Activated naive CD4-positive, alpha-beta T cell treated with anti-CD3 and anti-CD28 coated beads, Interleukin-2, amount 10 ng/mL, durations not matched to agents 7 days and 5 days (primary cell): Measurements from ENCODE around the gene CCDC197.

ENCODE experiments used
- CTCF ChIA-PET: fragments of 350-600 bp; sonication (Branson Sonifier 250); formaldehyde crosslinking; loops from one replicate; lab custom pipeline; 2021; ENCODE audit warnings: antibody characterized with exemption; lab: Charles Lee
- DNase-seq: peaks from one replicate; pipeline ENCODE4 v3.0.0-alpha.2; 2020
- H3K27ac Mint-ChIP-seq: one replicate; pipeline ENCODE4 v1.8.0; 2021; ENCODE audit warnings: mild to moderate bottlenecking, moderate library complexity, mixed read lengths
- H3K27me3 Mint-ChIP-seq: one replicate; pipeline ENCODE4 v1.8.0; 2021; ENCODE audit warnings: mild to moderate bottlenecking, mixed read lengths
- H3K36me3 Mint-ChIP-seq: one replicate; pipeline ENCODE4 v1.8.0; 2021; ENCODE audit warnings: mixed read lengths
- H3K4me1 Mint-ChIP-seq: one replicate; pipeline ENCODE4 v1.8.0; 2021; ENCODE audit warnings: mixed read lengths
- H3K4me3 Mint-ChIP-seq: one replicate; pipeline ENCODE4 v1.8.0; 2021; ENCODE audit warnings: mild to moderate bottlenecking, moderate library complexity, mixed read lengths
- H3K9me3 Mint-ChIP-seq: one replicate; pipeline ENCODE4 v1.8.0; 2021; ENCODE audit warnings: mixed read lengths

Gene CCDC197

DNA sequence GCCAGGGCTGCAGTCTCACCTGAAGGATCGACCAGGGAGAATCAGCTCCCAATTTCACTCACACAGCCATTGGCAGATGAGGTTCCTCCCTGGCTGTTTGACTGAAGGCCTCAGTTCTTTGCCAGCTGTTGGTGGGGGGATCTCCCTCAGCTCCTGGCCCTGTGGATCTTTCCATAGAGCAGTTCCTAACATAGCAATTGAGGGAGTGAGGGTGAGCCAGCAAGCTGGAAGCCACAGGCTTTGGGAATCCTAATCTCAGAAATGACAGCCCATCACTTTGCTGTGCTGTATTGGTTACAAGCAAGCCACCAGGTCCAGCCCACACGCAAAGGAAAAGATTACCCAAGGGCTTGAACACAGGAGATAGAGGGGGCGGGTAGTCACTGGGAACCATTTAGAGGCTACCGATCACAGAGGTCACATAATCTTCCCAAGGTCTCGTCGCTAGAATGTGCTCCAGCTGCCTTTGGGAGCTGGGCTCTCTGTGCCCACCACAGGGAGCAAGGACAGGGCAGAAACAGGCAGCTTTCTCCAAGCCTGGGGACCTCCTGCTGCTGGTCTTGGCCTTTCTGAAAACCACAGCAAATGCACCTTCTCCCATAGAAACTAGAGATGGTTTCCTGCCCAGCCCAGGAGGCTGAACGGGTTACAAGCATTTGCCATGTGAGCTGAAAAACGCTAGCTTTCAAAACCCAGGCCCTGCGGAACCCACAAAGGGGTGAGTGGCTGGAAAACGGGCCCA lies 24.5 kb downstream of the CCDC197 start:
- CTCF ChIA-PET, result interaction anchor here (0.7 to 6.4 kb wide), 12 partner anchors 12 to 159 kb away, joined by 3 to 44 read pairs (median 4); no protein-coding TSS in a partner anchor

GRCh38 chr14:94022532-94023411 lies 25.7 kb downstream of the CCDC197 start:
- no peaks in the 10 kb centered on the region for H3K36me3 Mint-ChIP-seq
- no peaks in the 10 kb centered on the region for H3K9me3 Mint-ChIP-seq
- peaks cover 43% of the 10 kb centered on the region for H3K27me3 Mint-ChIP-seq
- CTCF ChIA-PET, result interaction anchor here (1.0 to 6.4 kb wide), 6 partner anchors 12 to 114 kb away, joined by 3 to 44 read pairs (median 8); no protein-coding TSS in a partner anchor
- peaks cover 58% of the 10 kb centered on the region for H3K4me1 Mint-ChIP-seq
- no peak for DNase-seq
- no peak overlapping the region for H3K4me3 Mint-ChIP-seq
- H3K27ac Mint-ChIP-seq, result peak overlapping the region; percentile 77

More for the DNA sequence above, 24.5 kb downstream of the CCDC197 start:
- Mint-ChIP-seq H3K27ac (peak overlapping the region; percentile 77), H3K27me3 (peaks cover 55% of the 10 kb centered on the region), H3K4me3 (no peak overlapping the region), H3K4me1 (peaks cover 51% of the 10 kb centered on the region), H3K9me3 (no peaks in the 10 kb centered on the region), H3K36me3 (no peaks in the 10 kb centered on the region)
- DNase-seq, result peak; percentile 54

DNA sequence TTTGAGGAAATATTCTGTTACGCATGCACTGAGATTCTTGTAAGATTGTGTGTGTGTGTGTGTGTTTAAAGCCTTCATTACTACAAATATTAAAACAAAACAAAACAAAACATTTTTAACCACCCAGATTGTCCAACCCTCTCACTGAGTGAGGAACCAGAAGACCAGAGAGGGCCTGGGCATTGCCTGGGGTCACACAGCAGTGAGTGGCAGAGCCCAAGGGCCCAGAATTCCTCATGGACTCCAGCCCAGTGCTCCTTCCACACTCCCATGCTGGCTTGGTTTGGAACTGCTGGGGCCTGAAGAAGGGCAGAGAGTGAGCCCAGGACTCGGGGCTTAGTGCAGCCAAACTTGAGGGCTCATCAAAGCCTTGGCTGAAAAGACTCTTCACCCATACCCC lies 27.4 kb downstream of the CCDC197 start:
- no peak for DNase-seq
- H3K27ac Mint-ChIP-seq, result no peak overlapping the region
- H3K36me3 Mint-ChIP-seq, result peaks cover 2% of the 10 kb centered on the region
- H3K4me1 Mint-ChIP-seq, result peaks cover 74% of the 10 kb centered on the region
- H3K9me3 Mint-ChIP-seq, result no peaks in the 10 kb centered on the region
- CTCF ChIA-PET, result interaction anchor here (1.1 to 6.4 kb wide), 2 partner anchors 10 to 11 kb away, joined by 3 to 44 read pairs; no protein-coding TSS in a partner anchor
- no peak overlapping the region for H3K4me3 Mint-ChIP-seq
- peaks cover 36% of the 10 kb centered on the region for H3K27me3 Mint-ChIP-seq

GRCh38 chr14:94025720-94026119 lies 28.6 kb downstream of the CCDC197 start:
- DNase-seq, result no peak
- CTCF ChIA-PET, result interaction anchor here (0.6 to 6.4 kb wide), 5 partner anchors 9 to 111 kb away, joined by 3 to 44 read pairs (median 3); no protein-coding TSS in a partner anchor
- peaks cover 68% of the 10 kb centered on the region for H3K4me1 Mint-ChIP-seq
- H3K4me3 Mint-ChIP-seq, result peak overlapping the region; percentile 72
- H3K9me3 Mint-ChIP-seq, result no peaks in the 10 kb centered on the region
- H3K27me3 Mint-ChIP-seq, result peaks cover 25% of the 10 kb centered on the region
- H3K27ac Mint-ChIP-seq, result peak overlapping the region; percentile 66
- peaks cover 2% of the 10 kb centered on the region for H3K36me3 Mint-ChIP-seq

GRCh38 chr14:94026173-94026888 lies 29.2 kb downstream of the CCDC197 start, which contains the start of gene OTUB2:
Gene OTUB2, plus strand, starts transcription at chr14:94026340. Its CDS starts 198 bp downstream, at chr14:94026538.
- Mint-ChIP-seq H3K27ac (peak within 1 kb of the TSS; percentile 66), H3K36me3 (peaks cover 2% of the 10 kb centered on the region), H3K27me3 (peaks cover 19% of the 10 kb centered on the region), H3K4me3 (peak within 1 kb of the TSS; percentile 72), H3K9me3 (no peaks in the 10 kb centered on the region), H3K4me1 (peaks cover 62% of the 10 kb centered on the region)
- CTCF ChIA-PET, result interaction anchor here (0.6 to 6.4 kb wide), 5 partner anchors 9 to 110 kb away, joined by 3 to 44 read pairs (median 3); no protein-coding TSS in a partner anchor
- peak; percentile 98 for DNase-seq

DNA sequence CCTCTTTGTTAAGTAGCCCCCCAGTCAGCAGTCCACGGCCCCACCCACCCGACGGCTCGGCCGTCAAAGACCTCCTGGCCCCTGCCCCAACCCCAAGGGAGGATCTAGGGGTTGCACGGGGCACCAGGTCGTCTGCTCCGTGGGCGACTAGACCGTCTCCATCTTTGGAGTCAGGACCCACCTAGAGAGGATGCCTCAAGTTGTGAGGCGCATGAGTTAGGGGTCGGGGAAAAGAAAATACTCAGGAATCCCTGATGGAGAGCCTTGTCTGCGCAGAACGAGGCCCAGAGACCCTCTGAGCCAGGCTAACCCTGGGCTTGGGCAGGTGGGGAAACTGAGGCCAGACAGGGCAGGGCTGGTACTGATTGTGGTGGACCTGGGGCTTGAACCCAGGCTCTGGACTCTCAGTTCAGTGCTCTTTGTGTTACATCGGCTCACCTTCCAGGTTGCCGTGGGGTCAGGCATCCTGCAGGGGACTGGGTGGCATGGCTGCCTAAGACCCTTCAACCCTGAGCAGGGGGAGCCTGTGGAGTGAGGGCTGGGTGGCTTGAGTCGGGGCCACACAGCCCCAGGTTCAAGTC lies 29.9 kb downstream of the CCDC197 start:
- H3K9me3 Mint-ChIP-seq, result no peaks in the 10 kb centered on the region
- no peak overlapping the region for H3K27ac Mint-ChIP-seq
- CTCF ChIA-PET, result interaction anchor here (0.7 to 1.7 kb wide), 3 partner anchors 9 to 87 kb away, joined by 3 to 11 read pairs (median 8); no protein-coding TSS in a partner anchor
- DNase-seq, result no peak
- H3K4me3 Mint-ChIP-seq, result peak overlapping the region; percentile 49
- peaks cover 18% of the 10 kb centered on the region for H3K27me3 Mint-ChIP-seq
- peaks cover 55% of the 10 kb centered on the region for H3K4me1 Mint-ChIP-seq
- H3K36me3 Mint-ChIP-seq, result peaks cover 2% of the 10 kb centered on the region

- Mint-ChIP-seq H3K27me3 (peaks cover 18% of the 10 kb centered on the region), H3K9me3 (no peaks in the 10 kb centered on the region), H3K36me3 (peaks cover 2% of the 10 kb centered on the region), H3K4me3 (peak overlapping the region; percentile 49), H3K4me1 (peaks cover 47% of the 10 kb centered on the region), H3K27ac (peak overlapping the region; percentile 21)
- DNase-seq, result no peak
- CTCF ChIA-PET, result interaction anchor here (0.7 to 2.3 kb wide), 10 partner anchors 8 to 154 kb away, joined by 3 to 13 read pairs (median 4); no protein-coding TSS in a partner anchor
These were observed 30.7 kb downstream of the CCDC197 start for GRCh38 chr14:94027566-94028449.

GRCh38 chr14:94028450-94028826 lies 31.3 kb downstream of the CCDC197 start:
- Mint-ChIP-seq H3K4me3 (peak overlapping the region; percentile 47), H3K36me3 (peaks cover 2% of the 10 kb centered on the region), H3K9me3 (no peaks in the 10 kb centered on the region), H3K27ac (peak overlapping the region; percentile 4), H3K27me3 (peaks cover 14% of the 10 kb centered on the region), H3K4me1 (peaks cover 40% of the 10 kb centered on the region)
- peak; percentile 41 for DNase-seq
- CTCF ChIA-PET, result interaction anchor here (0.9 to 2.3 kb wide), 13 partner anchors 8 to 279 kb away, joined by 3 to 13 read pairs (median 4); partner anchors contain the start of gene IFI27L2

DNA sequence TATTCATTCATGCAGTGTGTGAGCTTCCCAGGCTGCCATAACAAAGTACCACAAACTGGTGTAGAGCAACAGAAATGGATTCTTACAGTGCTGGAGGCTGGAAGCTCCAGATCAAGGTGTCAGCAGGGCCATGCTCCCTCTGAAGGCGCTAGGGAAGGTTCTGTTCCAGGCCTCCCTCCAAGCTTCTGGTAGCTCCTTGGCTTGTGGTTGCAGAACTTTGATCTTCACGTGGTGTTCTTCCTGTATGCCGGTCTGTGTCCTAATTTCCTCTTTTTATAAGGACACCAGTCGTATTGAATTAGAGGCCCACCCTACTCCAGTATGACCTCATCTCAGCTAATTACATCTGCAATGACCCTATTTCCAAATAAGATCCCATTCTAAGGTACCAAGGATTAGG lies 32.2 kb downstream of the CCDC197 start:
- peaks cover 6% of the 10 kb centered on the region for H3K27me3 Mint-ChIP-seq
- CTCF ChIA-PET, result interaction anchor here (0.9 to 2.3 kb wide), 8 partner anchors 9 to 278 kb away, joined by 3 to 13 read pairs (median 4); partner anchors contain the start of gene IFI27L2
- no peaks in the 10 kb centered on the region for H3K9me3 Mint-ChIP-seq
- no peak for DNase-seq
- peaks cover 35% of the 10 kb centered on the region for H3K4me1 Mint-ChIP-seq
- no peak overlapping the region for H3K4me3 Mint-ChIP-seq
- peaks cover 2% of the 10 kb centered on the region for H3K36me3 Mint-ChIP-seq
- H3K27ac Mint-ChIP-seq, result no peak overlapping the region

DNA sequence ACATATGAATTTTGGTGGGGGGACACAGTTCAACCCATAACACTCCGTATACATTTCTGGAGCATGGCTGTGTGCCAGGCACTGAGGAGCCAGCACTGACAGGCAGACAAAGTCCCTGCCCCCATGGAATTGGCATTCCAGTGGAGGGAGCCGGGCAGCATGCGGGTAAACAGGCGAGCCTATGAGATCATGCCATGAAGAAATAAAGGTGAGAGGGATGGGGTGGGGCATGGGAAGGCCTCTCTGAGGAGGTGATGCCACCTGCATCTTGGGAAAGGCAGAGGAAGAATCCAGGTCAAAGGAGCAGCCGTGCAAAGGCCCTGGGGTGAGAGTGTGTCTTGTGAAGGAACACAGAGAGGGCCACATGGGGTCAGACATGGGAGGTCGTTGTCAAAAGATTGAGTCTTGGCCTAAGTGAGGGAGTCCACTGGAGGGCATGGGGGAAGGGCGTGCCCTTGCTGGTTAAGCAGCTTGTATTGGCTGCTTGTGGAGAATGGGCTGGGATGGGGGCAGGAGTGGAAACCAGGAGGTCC lies 32.6 kb downstream of the CCDC197 start:
- Mint-ChIP-seq H3K36me3 (peaks cover 2% of the 10 kb centered on the region), H3K27ac (peak overlapping the region; percentile 50), H3K4me3 (no peak overlapping the region), H3K27me3 (peaks cover 3% of the 10 kb centered on the region), H3K4me1 (peaks cover 33% of the 10 kb centered on the region), H3K9me3 (no peaks in the 10 kb centered on the region)
- DNase-seq, result no peak
- CTCF ChIA-PET, result interaction anchor here (1.1 to 2.3 kb wide), 6 partner anchors 28 to 107 kb away, joined by 3 to 13 read pairs (median 4); partner anchors contain the start of gene IFI27L2

DNA sequence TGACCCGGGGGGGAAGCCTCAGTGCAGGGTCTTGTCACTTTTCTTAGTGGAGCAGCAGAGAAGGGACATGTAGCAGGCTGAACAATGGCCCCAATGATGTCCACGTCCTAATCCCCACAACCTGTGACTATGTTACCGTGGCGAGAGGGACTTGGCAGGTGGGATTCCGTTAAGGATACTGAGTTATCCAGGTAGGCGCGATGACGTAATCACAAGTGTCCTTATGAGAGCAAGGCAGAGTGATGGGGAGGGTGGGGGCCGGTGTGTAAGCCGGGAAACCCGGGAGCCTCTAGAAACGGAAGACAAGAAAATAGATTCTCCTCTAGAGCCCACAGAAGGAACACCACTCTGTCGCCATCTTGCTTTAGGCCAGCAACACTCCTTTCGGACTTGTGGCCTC lies 33.5 kb downstream of the CCDC197 start:
- no peak overlapping the region for H3K4me3 Mint-ChIP-seq
- H3K9me3 Mint-ChIP-seq, result no peaks in the 10 kb centered on the region
- H3K4me1 Mint-ChIP-seq, result peaks cover 33% of the 10 kb centered on the region
- H3K36me3 Mint-ChIP-seq, result peaks cover 2% of the 10 kb centered on the region
- H3K27ac Mint-ChIP-seq, result no peak overlapping the region
- DNase-seq, result no peak
- peaks cover 2% of the 10 kb centered on the region for H3K27me3 Mint-ChIP-seq
- CTCF ChIA-PET, result interaction anchor here (1.1 to 1.5 kb wide), 2 partner anchors 91 to 106 kb away, joined by 3 read pairs; no protein-coding TSS in a partner anchor
